ENCODE data around the gene HLCS.

GRCh38 chr21:36810443-36810842 lies 156.0 kb downstream of the HLCS start:
- TF ChIP-seq CTCF (IDR thresholded peaks at IDR 0.05) = no peak
- TF ChIP-seq POLR2A (IDR thresholded peaks at IDR 0.05) = no peak
